Keratinocyte (primary cell): ENCODE measurements around the gene CARD9. TPM values are rescaled to one million over a fixed set of nuclear protein-coding genes. Genes with fewer than 3 reads are reported as not detected.

Experiments
- DNase-seq: peaks from one replicate; pipeline ENCODE4 v3.0.0-alpha.2; 2011; ENCODE audit warnings: low read depth, missing footprints, low spot score
- FAIRE-seq: peaks from 2 replicates; lab custom pipeline; 2011; peaks lifted over from hg19 to GRCh38; lab: Jason Lieb, UNC
- H2AFZ ChIP-seq: 2 replicates; pipeline ENCODE4 v1.6.0; 2012; ENCODE audit warnings: low read length, control low read depth, inconsistent platforms; ENCODE audit not compliant: control insufficient read depth
- H3K27ac ChIP-seq: 2 replicates; pipeline ENCODE4 v1.5.1; 2011; ENCODE audit warnings: low read length; ENCODE audit not compliant: control insufficient read depth, insufficient read depth
- H3K27me3 ChIP-seq: 3 replicates; pipeline ENCODE4 v1.6.0; 2011; ENCODE audit warnings: low read length; ENCODE audit not compliant: control insufficient read depth, insufficient read depth; ENCODE audit errors: extremely low read depth
- H3K36me3 ChIP-seq, 2 experiments: 2 replicates in 1 of 2; 3 replicates in 1 of 2; pipeline ENCODE4 v1.5.1; 2011; ENCODE audit warnings: low read length in 2 of 2, mild to moderate bottlenecking in 1 of 2; ENCODE audit not compliant: control insufficient read depth in 2 of 2, insufficient read depth in 2 of 2; ENCODE audit errors: extremely low read depth in 1 of 2
- H3K4me1 ChIP-seq: 3 replicates; pipeline ENCODE4 v1.5.1; 2011; ENCODE audit warnings: low read length; ENCODE audit not compliant: control insufficient read depth, insufficient read depth; ENCODE audit errors: extremely low read depth
- H3K4me2 ChIP-seq: 3 replicates; pipeline ENCODE4 v1.6.0; 2011; ENCODE audit warnings: low read depth, low read length; ENCODE audit not compliant: control insufficient read depth, insufficient read depth; ENCODE audit errors: extremely low read depth
- H3K4me3 ChIP-seq, 3 experiments: fragments of 200-600 bp in 1 of 3; sonication (generic) in 1 of 3; 2 replicates in 2 of 3; 3 replicates in 1 of 3; pipeline ENCODE4 v1.5.1; 2011 to 2016; ENCODE audit warnings: low read length in 3 of 3, mild to moderate bottlenecking in 3 of 3, control low read depth in 2 of 3, inconsistent platforms in 1 of 3, low read depth in 1 of 3, mixed read lengths in 1 of 3, mixed run types in 1 of 3, moderate library complexity in 1 of 3; ENCODE audit not compliant: control insufficient read depth in 2 of 3, insufficient read depth in 2 of 3; ENCODE audit errors: extremely low read depth in 1 of 3
- H3K79me2 ChIP-seq: 2 replicates; pipeline ENCODE4 v1.6.0; 2012; ENCODE audit warnings: low read length; ENCODE audit not compliant: control insufficient read depth, insufficient read depth
- H3K9ac ChIP-seq: 3 replicates; pipeline ENCODE4 v1.6.0; 2011; ENCODE audit warnings: low read length; ENCODE audit not compliant: control insufficient read depth, insufficient read depth; ENCODE audit errors: extremely low read depth
- H3K9me1 ChIP-seq: 3 replicates; pipeline ENCODE4 v1.6.0; 2011; ENCODE audit warnings: low read length; ENCODE audit not compliant: control insufficient read depth, insufficient read depth; ENCODE audit errors: extremely low read depth
- H3K9me3 ChIP-seq: 2 replicates; pipeline ENCODE4 v1.5.1; 2012; ENCODE audit warnings: low read depth, low read length; ENCODE audit not compliant: control insufficient read depth
- H4K20me1 ChIP-seq: 3 replicates; pipeline ENCODE4 v1.6.0; 2011; ENCODE audit warnings: low read length; ENCODE audit not compliant: control insufficient read depth, insufficient read depth; ENCODE audit errors: extremely low read depth
- CTCF ChIP-seq, 3 experiments: IDR thresholded peaks in 1 of 3; conservative IDR thresholded peaks in 1 of 3; optimal IDR thresholded peaks in 1 of 3; 2 replicates in 2 of 3; 3 replicates in 1 of 3; pipeline versions ENCODE3 to v1.5.1; 2011; ENCODE audit warnings: low read length in 3 of 3, mild to moderate bottlenecking in 3 of 3, moderate library complexity in 2 of 3, control low read depth in 1 of 3, inconsistent platforms in 1 of 3; ENCODE audit not compliant: insufficient read depth in 2 of 3; ENCODE audit errors: extremely low read depth in 1 of 3
- EZH2 ChIP-seq: IDR thresholded peaks from one replicate; pipeline ENCODE4 v1.6.1; 2012; ENCODE audit warnings: inconsistent platforms, mild to moderate bottlenecking, low read length, moderate library complexity
- dilution Hi-C: fragments of 300-500 bp; cut with MboI; formaldehyde crosslinking; loops from one replicate; pipeline ENCODE4 v1.7.0; 2020; ENCODE audit warnings: low sequenced_read_pairs; ENCODE audit not compliant: extremely low pct_ligation_motif_present
- polyA plus RNA-seq, 5 experiments: library from polyadenylated mRNA; depleted of rRNA in 3 of 5; stranded (reverse) in 3 of 5; stranded (forward) in 1 of 5; unstranded in 1 of 5; fragments of >200 nt; gene quantifications; 1 replicate in 1 of 5; 2 replicates in 3 of 5; 3 replicates in 1 of 5; pipeline versions ENCODE4 v1.2.1 to v1.2.3, GENCODE V29; 2011 to 2012; ENCODE audit warnings: missing spikeins in 2 of 5, low read depth in 1 of 5, low replicate concordance in 1 of 5

CARD9 gene
- polyA plus RNA-seq, 1 donor (not counting 4 experiments of a cell fraction or from before 2014, with no cell fraction given): 0.07 TPM

GRCh38 chr9:136378170-136379002, 4.9 kb upstream of the CARD9 start:
- Histone ChIP-seq H4K20me1 (peaks cover 2% of the 10 kb centered on the region), H3K4me2 (no peak overlapping the region), H3K4me1 (no peaks in the 10 kb centered on the region), H3K9ac (no peak overlapping the region), H3K4me3 (no peak overlapping the region), H3K27me3 (no peaks in the 10 kb centered on the region), H3K36me3 (peaks cover 19 to 38% of the 10 kb centered on the region in 2 experiments), H2AFZ (no peak overlapping the region), H3K27ac (no peak overlapping the region), H3K9me1 (no peaks in the 10 kb centered on the region), H3K9me3 (no peaks in the 10 kb centered on the region), H3K79me2 (no peaks in the 10 kb centered on the region)
- dilution Hi-C loops: no loop called here
- DNase-seq (no peak), FAIRE-seq (no peak)
- no peak for TF ChIP-seq CTCF (optimal IDR thresholded peaks at IDR 0.05 in 1 of 3, IDR thresholded peaks at IDR 0.05 in 1 of 3, conservative IDR thresholded peaks at IDR 0.05 in 1 of 3; ENCODE audit: extremely low read depth in 1 of 3, insufficient read depth in 2 of 3, low read length in 3 of 3)
- TF ChIP-seq EZH2: no peak

GRCh38 chr9:136377341-136378169, 4.1 kb upstream of the CARD9 start:
- no peaks in the 10 kb centered on the region for H3K9me1 ChIP-seq
- H3K36me3 ChIP-seq: peaks cover 12 to 32% of the 10 kb centered on the region in 2 experiments
- no peak overlapping the region for H3K9ac ChIP-seq
- FAIRE-seq (no peak), DNase-seq (no peak)
- dilution Hi-C loops: no loop called here
- no peaks in the 10 kb centered on the region for H3K9me3 ChIP-seq
- H3K4me3 ChIP-seq: no peak overlapping the region
- H3K4me2 ChIP-seq: no peak overlapping the region
- H3K4me1 ChIP-seq: peaks cover 5% of the 10 kb centered on the region
- H2AFZ ChIP-seq: no peak overlapping the region
- no peak overlapping the region for H3K27ac ChIP-seq
- no peaks in the 10 kb centered on the region for H3K27me3 ChIP-seq
- H3K79me2 ChIP-seq: no peaks in the 10 kb centered on the region
- no peak for TF ChIP-seq CTCF (optimal IDR thresholded peaks at IDR 0.05 in 1 of 3, IDR thresholded peaks at IDR 0.05 in 1 of 3, conservative IDR thresholded peaks at IDR 0.05 in 1 of 3; ENCODE audit: extremely low read depth in 1 of 3, insufficient read depth in 2 of 3, low read length in 3 of 3)
- TF ChIP-seq EZH2: no peak
- peaks cover 2% of the 10 kb centered on the region for H4K20me1 ChIP-seq
